ENCODE measurements around the gene TAS2R60.
A peak's percentile ranks its signal among the peaks of the same experiment; 100 is the strongest.

The TAS2R60 gene

DNA sequence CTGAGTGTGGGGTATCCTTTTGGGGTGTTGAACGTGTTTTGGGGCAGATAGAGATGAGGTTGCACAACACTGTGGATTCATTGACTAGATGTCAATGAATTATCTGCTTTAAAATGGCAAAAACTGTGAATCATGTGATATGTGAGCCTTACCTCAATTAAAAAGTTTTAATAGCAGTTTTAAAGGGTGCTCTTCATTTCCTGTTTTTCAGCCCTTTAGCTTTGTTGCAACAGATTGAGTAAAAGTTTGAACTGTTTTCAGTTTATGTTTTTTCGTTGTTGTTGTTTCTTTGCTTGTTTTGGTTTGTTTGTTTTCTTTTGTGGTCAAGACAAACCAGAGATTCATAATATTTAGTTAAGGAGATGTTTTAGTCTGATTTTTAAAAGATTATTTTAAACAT, 43.8 kb downstream of the TAS2R60 start:
- no peak overlapping the region for H3K4me3 ChIP-seq (ENCODE audit: low read depth, low read length)
- DNase-seq (ENCODE audit: low read depth, low spot score), result no peak
- TF ChIP-seq, protein P1, sequence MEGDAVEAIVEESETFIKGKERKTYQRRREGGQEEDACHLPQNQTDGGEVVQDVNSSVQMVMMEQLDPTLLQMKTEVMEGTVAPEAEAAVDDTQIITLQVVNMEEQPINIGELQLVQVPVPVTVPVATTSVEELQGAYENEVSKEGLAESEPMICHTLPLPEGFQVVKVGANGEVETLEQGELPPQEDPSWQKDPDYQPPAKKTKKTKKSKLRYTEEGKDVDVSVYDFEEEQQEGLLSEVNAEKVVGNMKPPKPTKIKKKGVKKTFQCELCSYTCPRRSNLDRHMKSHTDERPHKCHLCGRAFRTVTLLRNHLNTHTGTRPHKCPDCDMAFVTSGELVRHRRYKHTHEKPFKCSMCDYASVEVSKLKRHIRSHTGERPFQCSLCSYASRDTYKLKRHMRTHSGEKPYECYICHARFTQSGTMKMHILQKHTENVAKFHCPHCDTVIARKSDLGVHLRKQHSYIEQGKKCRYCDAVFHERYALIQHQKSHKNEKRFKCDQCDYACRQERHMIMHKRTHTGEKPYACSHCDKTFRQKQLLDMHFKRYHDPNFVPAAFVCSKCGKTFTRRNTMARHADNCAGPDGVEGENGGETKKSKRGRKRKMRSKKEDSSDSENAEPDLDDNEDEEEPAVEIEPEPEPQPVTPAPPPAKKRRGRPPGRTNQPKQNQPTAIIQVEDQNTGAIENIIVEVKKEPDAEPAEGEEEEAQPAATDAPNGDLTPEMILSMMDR (IDR thresholded peaks at IDR 0.05; ENCODE audit: insufficient read depth, low read length, missing control alignments), result no peak
- ChIA-PET POLR2A (no interaction called here), CTCF (interaction anchor here (1.5 to 2.1 kb wide), 2 partner anchors 18 to 107 kb away, joined by 3 to 6 read pairs; no protein-coding TSS in a partner anchor)

DNA sequence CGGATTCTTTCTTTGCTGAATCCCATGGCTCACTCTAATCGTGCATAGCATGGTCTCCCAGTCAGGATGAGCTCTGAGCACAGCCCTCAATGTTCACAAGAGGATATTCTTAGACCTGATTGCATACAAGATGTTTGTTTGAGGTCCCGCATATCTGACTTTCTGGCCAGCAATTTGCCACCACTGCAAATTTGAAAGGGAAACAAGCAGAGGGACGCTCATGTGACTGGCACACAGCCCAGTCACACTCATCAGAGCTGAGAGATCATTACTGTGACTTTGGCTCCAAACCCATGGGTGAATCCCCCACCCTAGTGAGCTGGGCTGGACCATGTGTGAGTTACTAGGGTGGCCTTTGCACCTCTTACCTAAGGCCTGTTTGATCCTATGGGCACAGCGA, 44.3 kb downstream of the TAS2R60 start:
- DNase-seq (ENCODE audit: low read depth, low spot score), result no peak
- ChIA-PET POLR2A (no interaction called here), CTCF (interaction anchor here (1.5 to 2.1 kb wide), 2 partner anchors 18 to 107 kb away, joined by 3 to 6 read pairs; no protein-coding TSS in a partner anchor)
- TF ChIP-seq, protein P1 (IDR thresholded peaks at IDR 0.05; ENCODE audit: insufficient read depth, low read length, missing control alignments), result no peak
- H3K4me3 ChIP-seq (ENCODE audit: low read depth, low read length), result no peak overlapping the region

DNA sequence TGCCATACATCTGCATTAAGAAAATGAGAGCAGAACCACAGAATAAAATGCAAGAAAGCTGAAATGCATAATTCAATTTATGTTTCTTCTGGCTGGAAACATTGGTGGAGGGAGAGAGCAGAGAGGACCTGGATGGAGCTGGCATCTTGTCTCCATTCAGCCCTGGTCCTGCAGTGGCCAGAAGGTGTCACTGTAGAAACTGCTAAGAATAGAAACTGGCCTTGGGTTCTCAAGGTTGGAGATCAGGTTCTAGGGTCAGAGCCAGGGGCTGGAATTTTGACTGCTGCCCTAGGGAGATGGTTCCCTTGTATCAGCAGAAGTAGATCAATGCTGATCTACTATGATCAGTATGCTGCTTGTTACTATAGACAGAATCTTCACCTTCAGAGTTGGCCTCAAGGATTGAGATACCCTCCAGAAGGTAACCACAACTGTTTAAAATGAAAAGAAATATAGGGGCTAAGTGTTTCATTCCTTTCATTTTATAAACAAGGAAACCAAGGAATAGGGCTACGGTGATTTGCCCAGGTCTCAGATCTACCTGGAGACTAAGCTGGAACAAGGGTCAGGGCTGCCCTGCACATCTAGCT, 47.6 kb downstream of the TAS2R60 start:
- CTCF ChIA-PET, result interaction anchor here (0.6 to 3.5 kb wide), 12 partner anchors 9 to 276 kb away, joined by 3 to 20 read pairs (median 5); no protein-coding TSS in a partner anchor
- no peak for DNase-seq (ENCODE audit: low read depth, low spot score)
- H3K4me3 ChIP-seq (ENCODE audit: low read depth, low read length), result no peak overlapping the region
- POLR2A ChIA-PET, result no interaction called here
- TF ChIP-seq, protein P1 (IDR thresholded peaks at IDR 0.05; ENCODE audit: insufficient read depth, low read length, missing control alignments), result peak; percentile 55

DNA sequence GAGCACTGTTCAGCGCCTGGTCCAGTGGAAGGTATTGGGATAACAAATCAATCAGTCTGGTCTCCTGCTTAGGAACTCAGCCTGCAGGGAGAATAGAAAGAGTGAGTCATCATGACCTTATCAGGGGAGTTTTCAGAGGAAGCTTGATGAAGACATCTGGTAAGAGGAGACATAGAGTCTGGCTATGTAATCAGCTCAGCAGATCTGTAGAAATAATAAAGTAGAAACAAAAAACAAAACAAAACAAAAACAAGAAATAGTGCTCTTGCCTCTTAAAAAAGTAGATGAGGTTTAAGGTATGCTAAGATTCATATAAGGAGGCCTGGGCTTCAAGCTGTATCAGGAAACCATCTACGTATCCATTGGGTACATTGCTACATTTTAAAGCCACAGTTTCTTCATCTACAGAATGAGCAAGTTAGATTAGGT, 48.8 kb downstream of the TAS2R60 start:
- DNase-seq (ENCODE audit: low read depth, low spot score), result peak; percentile 37
- H3K4me3 ChIP-seq (ENCODE audit: low read depth, low read length), result no peak overlapping the region
- TF ChIP-seq, protein P1 (IDR thresholded peaks at IDR 0.05; ENCODE audit: insufficient read depth, low read length, missing control alignments), result no peak
- CTCF ChIA-PET, result interaction anchor here (0.6 to 3.5 kb wide), 14 partner anchors 8 to 252 kb away, joined by 3 to 20 read pairs (median 4); partner anchors contain the start of gene ZYX
- POLR2A ChIA-PET, result interaction anchor here (0.6 kb wide), 1 partner anchor 65 kb away, joined by 3 read pairs; no protein-coding TSS in a partner anchor

DNA sequence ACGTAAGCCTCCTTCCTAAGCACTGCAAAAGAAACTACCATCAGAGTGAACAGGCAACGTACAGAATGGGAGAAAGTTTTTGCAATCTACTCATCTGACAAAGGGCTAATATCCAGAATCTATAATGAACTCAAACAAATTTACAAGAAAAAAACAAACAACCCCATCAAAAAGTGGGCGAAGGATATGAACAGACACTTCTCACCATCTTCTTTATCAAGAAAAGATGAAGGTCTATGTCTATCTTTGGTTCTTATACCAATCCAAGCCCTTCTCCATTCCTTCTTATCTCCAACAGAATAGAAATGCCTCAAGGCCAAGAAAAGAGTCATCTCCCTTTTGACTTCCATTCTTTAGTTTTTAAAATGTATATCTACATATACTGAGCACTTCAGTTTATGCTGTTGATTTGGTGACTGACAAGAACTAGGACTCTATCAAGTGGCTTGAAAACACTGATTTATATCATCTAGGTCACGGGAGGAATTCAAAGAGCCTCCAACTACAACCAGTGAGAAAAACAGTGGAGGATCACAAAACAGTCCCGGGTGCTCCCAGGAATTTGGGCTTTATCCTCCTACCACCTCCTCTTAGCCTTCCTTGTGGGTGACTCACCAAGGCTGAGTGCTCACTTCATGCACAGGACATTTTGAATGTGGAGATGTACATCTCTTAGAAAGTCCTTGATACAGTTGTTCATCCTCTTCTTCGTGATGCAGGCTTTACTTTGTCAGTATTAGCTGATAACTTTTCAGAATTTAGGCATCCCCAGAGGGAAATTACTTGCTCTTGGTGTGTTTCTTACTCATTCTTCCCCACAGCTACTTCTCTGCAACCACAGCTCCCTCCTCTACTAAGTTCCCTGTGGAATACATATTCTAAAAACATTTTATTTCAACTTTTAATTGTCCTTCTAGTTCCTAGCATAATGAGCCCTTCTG, 49.8 kb downstream of the TAS2R60 start:
- H3K4me3 ChIP-seq (ENCODE audit: low read depth, low read length), result no peak overlapping the region
- ChIA-PET POLR2A (no interaction called here), CTCF (interaction anchor here (0.6 to 3.5 kb wide), 10 partner anchors 10 to 253 kb away, joined by 3 to 20 read pairs (median 4); no protein-coding TSS in a partner anchor)
- DNase-seq (ENCODE audit: low read depth, low spot score), result no peak
- TF ChIP-seq, protein P1 (IDR thresholded peaks at IDR 0.05; ENCODE audit: insufficient read depth, low read length, missing control alignments), result no peak

DNA sequence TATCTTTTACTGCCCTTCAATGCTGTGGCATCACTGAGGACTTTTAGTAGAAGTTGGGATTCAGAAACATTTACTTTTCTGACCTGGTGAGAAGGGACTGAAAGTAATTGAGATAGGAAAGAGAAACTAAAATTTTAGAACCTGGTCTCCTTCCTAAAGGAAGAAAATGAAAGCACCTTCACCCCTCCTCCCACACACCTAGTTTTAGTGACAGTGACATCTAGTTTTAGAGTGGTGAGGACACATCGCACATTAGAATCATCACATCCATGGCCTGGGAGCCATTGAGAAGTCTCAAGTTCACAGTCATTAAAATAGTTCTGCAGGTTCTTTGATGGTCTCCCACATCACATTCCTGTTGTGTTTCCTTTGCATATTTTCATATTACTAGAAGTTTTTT, 50.5 kb downstream of the TAS2R60 start:
- POLR2A ChIA-PET, result no interaction called here
- H3K4me3 ChIP-seq (ENCODE audit: low read depth, low read length), result no peak overlapping the region
- DNase-seq (ENCODE audit: low read depth, low spot score), result no peak
- TF ChIP-seq, protein P1 (IDR thresholded peaks at IDR 0.05; ENCODE audit: insufficient read depth, low read length, missing control alignments), result no peak
- CTCF ChIA-PET, result interaction anchor here (0.9 to 1.5 kb wide), 6 partner anchors 11 to 253 kb away, joined by 3 to 4 read pairs (median 3); no protein-coding TSS in a partner anchor

Data from AG04449 (cell line).